ENCODE data around the gene MYLK2. TPM values are rescaled to one million over a fixed set of nuclear protein-coding genes. Genes with fewer than 3 reads are reported as not detected.

MYLK2 gene
- total and polyA plus RNA-seq, 8 donors, result 0.53 to 1.9 (median 1.0) TPM; not detected in 2

DNA sequence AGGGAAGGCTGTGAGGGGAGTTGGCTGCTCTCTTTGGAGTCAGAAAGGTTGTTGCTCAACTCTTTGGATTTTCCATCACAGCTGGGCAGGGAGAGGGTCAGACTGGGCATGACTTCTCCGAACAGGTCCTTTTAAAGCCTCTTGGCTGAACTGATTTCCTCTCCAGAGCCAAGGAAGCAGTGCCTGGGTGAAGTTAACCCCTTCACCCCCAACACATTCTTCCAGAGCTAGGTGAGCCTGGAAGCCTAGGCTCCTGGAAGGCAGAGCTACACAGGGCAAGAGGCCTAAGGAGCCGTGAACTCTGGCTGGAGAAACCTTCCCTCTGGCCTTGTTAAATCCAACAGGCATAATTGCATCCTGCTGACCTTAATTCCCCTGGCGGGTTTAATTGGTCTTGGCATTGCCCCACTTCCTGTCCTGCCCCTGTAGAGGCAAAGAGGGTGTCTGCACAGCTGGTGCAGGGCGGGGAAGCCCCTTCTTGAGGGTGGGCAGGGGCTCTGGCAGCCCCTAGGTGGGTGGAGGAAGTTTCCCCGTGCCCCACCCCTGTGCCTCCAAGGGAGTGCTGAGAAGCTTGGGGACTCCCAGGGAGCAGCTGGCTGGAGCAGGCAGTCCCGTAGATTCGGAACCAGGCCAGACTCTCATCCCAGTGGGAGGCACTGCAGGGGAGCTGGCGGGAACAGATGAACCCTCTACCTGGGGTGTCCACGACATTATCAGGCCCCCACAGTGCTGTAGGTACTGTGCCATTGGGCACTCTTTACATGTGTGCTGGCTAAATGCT is 3.6 kb upstream of the MYLK2 start:
- peak; percentile 76 for ATAC-seq
- Histone ChIP-seq H3K36me3 (no peaks in the 10 kb centered on the region), H3K9me3 (no peaks in the 10 kb centered on the region), H3K4me3 (no peak overlapping the region), H3K27me3 (no peaks in the 10 kb centered on the region), H3K27ac (no peak overlapping the region), H3K4me1 (peaks cover 8 to 12% of the 10 kb centered on the region in 2 donors)
- DNase-seq, result no peak
- intact Hi-C loops (cut with DNase I), result no loop called here
- TF ChIP-seq CTCF (IDR thresholded peaks at IDR 0.05), result no peak

DNA sequence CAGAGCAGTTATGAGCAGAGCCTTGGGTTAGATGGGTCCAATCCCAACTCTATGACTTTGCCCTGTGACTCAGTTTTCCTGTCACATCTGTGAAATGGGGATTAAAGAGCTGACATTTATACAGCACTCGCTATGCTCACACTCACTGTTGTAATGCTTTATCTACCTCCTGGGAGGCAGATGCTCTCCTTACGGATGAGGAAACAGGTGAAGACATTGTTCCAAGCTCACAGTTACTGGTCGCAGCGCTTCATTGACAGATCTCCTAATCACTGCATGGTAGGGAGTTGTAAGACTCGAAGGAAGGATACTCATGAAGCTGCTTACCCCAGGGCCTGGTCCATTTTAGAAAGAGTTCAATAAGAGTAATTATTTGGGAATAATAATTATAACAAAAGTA is 2.9 kb upstream of the MYLK2 start:
- Histone ChIP-seq H3K9me3 (no peaks in the 10 kb centered on the region), H3K27me3 (no peaks in the 10 kb centered on the region), H3K27ac (no peak overlapping the region), H3K4me1 (peaks cover 8% of the 10 kb centered on the region in 2 donors), H3K36me3 (no peaks in the 10 kb centered on the region), H3K4me3 (no peak overlapping the region)
- TF ChIP-seq CTCF (IDR thresholded peaks at IDR 0.05), result no peak
- no peak for DNase-seq
- ATAC-seq, result no peak
- intact Hi-C loops (cut with DNase I), result no loop called here

DNA sequence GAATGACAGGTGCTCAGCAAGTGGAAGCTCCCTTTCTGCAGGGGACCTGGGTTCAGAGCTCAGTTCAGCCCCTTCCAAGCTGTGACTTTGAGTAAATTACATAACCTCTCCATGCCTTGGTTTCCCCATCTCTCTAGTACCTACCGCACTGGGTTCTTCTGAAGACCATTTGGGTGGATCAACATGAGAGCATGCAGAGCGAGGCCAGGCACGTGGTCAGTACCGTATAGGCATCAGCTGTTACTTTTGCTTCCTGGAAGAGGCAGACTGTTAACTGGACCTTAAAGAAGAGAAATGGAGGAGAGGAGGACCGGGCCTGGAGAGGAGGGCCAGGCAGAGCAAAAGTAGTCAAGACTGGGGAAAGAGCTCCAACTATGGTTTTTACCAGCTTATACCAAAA is 1.7 kb upstream of the MYLK2 start:
- DNase-seq (no peak), ATAC-seq (no peak)
- Histone ChIP-seq H3K4me1 (peaks cover 8 to 9% of the 10 kb centered on the region in 2 donors), H3K36me3 (no peaks in the 10 kb centered on the region), H3K9me3 (no peaks in the 10 kb centered on the region), H3K27ac (no peak overlapping the region), H3K27me3 (no peaks in the 10 kb centered on the region), H3K4me3 (no peak overlapping the region)
- TF ChIP-seq CTCF (IDR thresholded peaks at IDR 0.05), result no peak
- intact Hi-C loops (cut with DNase I), result no loop called here

DNA sequence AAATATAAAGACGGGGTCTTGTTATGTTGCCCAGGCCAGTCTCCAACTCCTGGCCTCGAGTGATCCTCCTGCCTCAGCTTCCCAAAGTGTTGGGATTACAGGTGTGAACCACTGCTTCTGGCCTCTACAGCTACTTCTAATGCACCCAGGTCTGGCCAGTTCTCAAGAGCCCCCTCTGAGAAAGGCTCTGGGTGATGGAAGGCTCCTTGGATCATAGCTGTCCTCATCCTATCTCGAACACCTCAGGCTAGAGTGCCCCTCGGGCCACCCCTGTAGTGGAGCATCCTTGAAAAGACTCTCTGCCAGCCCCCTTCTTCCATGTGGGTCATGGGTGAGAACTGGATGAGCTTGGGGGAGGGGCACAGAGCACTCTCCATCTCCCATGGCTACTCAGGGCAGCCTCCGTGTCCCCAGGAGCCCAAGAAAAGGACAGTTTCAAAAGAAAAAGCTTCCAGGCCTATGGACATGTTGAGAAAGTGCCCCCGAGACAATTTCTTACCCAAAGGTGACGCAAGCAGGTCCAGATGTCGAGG is 714 bp upstream of the MYLK2 start:
- Histone ChIP-seq H3K9me3 (no peaks in the 10 kb centered on the region), H3K27me3 (no peaks in the 10 kb centered on the region), H3K4me1 (peaks cover 8 to 16% of the 10 kb centered on the region in 2 donors), H3K36me3 (no peaks in the 10 kb centered on the region), H3K27ac (no peak overlapping the region), H3K4me3 (no peak overlapping the region)
- ATAC-seq, result no peak
- no peak for DNase-seq
- intact Hi-C loops (cut with DNase I), result no loop called here
- no peak for TF ChIP-seq CTCF (IDR thresholded peaks at IDR 0.05)

DNA sequence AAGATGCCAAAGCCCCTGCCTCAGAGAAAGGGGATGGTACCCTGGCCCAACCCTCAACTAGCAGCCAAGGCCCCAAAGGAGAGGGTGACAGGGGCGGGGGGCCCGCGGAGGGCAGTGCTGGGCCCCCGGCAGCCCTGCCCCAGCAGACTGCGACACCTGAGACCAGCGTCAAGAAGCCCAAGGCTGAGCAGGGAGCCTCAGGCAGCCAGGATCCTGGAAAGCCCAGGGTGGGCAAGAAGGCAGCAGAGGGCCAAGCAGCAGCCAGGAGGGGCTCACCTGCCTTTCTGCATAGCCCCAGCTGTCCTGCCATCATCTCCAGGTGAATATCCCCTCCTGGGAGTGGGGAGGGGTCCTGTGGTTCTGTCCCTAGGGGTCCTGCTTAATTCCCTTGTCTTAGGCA is 1.1 kb downstream of the MYLK2 start:
- ATAC-seq (no peak), DNase-seq (no peak)
- TF ChIP-seq CTCF (IDR thresholded peaks at IDR 0.05), result no peak
- intact Hi-C loops (cut with DNase I), result loop anchor here in 1 of 2 donors (10.0 kb wide), 1 partner anchor 265 kb away; no protein-coding TSS in a partner anchor
- Histone ChIP-seq H3K27ac (no peak overlapping the region), H3K36me3 (no peaks in the 10 kb centered on the region), H3K27me3 (no peaks in the 10 kb centered on the region), H3K4me1 (peaks cover 6 to 12% of the 10 kb centered on the region in 2 donors), H3K4me3 (no peak overlapping the region), H3K9me3 (no peaks in the 10 kb centered on the region)

All from left lung (tissue), 10 donors.